ENCODE measurements around the gene PODXL2. TPM values are rescaled to one million over a fixed set of nuclear protein-coding genes. Genes with fewer than 3 reads are reported as not detected.

The PODXL2 gene, protein sequence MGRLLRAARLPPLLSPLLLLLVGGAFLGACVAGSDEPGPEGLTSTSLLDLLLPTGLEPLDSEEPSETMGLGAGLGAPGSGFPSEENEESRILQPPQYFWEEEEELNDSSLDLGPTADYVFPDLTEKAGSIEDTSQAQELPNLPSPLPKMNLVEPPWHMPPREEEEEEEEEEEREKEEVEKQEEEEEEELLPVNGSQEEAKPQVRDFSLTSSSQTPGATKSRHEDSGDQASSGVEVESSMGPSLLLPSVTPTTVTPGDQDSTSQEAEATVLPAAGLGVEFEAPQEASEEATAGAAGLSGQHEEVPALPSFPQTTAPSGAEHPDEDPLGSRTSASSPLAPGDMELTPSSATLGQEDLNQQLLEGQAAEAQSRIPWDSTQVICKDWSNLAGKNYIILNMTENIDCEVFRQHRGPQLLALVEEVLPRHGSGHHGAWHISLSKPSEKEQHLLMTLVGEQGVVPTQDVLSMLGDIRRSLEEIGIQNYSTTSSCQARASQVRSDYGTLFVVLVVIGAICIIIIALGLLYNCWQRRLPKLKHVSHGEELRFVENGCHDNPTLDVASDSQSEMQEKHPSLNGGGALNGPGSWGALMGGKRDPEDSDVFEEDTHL
- total RNA-seq (2014; rRNA removed; shearing (Covaris generic)) (51.0 and 57.6 TPM in 2 replicates), polyA plus RNA-seq (2016; fragmentation: Nextera tagmentation; extraction: Ambion mirVana) (18.4 and 19.1 TPM in 2 replicates)
- long read RNA-seq, transcript PODXL2-201 (8 exons, 2,186 nt) = major isoform, 37 of 41 reads
- long read RNA-seq, partial matches to known transcripts = 2 of 41 reads
- long read RNA-seq, other reads (novel, unspliced or antisense) = 2 of 41 reads

DNA sequence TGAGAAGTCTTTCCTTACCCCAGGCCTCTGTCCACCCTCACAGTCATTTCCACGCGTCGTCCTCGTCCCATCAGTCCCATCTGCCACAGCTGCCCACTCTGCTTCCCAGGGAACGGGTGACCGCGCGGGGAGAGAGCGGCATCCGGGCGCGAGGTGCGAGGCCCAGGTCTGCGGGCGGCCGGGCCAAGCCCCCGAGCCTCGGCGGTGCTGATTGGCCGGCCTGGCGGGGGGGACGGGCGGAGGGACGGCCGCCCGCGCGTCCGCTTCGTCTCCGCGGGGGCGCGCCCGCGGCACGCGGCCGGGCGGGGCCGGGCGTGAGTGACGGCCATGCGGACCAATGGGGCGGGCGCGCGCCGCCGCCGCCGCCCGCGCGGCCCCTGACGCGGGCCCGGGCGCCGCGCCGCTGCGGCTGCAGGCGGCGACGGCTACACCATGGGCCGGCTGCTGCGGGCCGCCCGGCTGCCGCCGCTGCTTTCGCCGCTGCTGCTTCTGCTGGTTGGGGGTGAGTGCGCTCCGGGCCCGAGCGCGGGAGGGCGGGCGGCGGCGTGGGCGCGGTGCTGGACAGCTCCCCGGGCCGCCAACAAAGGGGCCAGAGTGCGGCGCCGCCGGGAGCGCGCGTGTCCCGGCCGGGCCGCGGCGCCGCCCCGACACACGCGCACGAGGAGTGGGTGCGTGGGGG lies at the start of gene PODXL2:
TSS of gene PODXL2 (plus strand) at position 398 of the 679 bp plus-strand sequence. CDS start at position 433, 35 bp downstream.
- peaks cover 28% of the 10 kb centered on the region for H3K27me3 Mint-ChIP-seq (ENCODE audit: insufficient read depth, low read depth, poor library complexity)
- Histone ChIP-seq H3F3A (replicated peaks; ENCODE audit: low read depth) (peaks cover 5% of the 10 kb centered on the region; the same call in 1 of the 2 replicates), H3K4me2 (peak within 1 kb of the TSS; percentile 78), H3K9me2 (ENCODE audit: insufficient read depth) (no peaks in the 10 kb centered on the region), H3K36me3 (ENCODE audit: insufficient read depth) (no peaks in the 10 kb centered on the region; the same call in 1 of the 2 replicates), H3K27me3 (ENCODE audit: insufficient read depth) (peaks cover 41% of the 10 kb centered on the region), H4K20me1 (replicated peaks; ENCODE audit: insufficient read depth) (0 out of 2 replicates have a peak, but pooled peaks cover 2% of the 10 kb centered on the region), H3K79me2 (replicated peaks; ENCODE audit: insufficient read depth) (no peaks in the 10 kb centered on the region; the same call in 1 of the 2 replicates), H2AFZ (0 out of 2 replicates have a peak within 1 kb of the TSS, but pooled peaks have one; percentile 43), H3K4me3 (peak within 1 kb of the TSS; percentile 54), H3K27ac (ENCODE audit: low read depth) (no peak within 1 kb of the TSS), H3K4me1 (ENCODE audit: insufficient read depth) (peaks cover 14% of the 10 kb centered on the region; the same call in 1 of the 2 replicates)
- H3K4me1 Mint-ChIP-seq = peaks cover 34% of the 10 kb centered on the region
- peak; percentile 82 for DNase-seq (ENCODE audit: low spot score)
- no peak within 1 kb of the TSS for H3K27ac Mint-ChIP-seq
- ATAC-seq = peak; percentile 68
- H3K36me3 Mint-ChIP-seq (ENCODE audit: low read depth) = peaks cover 3% of the 10 kb centered on the region; the same call in 2 of the 3 replicates
- TF ChIP-seq, protein P1, sequence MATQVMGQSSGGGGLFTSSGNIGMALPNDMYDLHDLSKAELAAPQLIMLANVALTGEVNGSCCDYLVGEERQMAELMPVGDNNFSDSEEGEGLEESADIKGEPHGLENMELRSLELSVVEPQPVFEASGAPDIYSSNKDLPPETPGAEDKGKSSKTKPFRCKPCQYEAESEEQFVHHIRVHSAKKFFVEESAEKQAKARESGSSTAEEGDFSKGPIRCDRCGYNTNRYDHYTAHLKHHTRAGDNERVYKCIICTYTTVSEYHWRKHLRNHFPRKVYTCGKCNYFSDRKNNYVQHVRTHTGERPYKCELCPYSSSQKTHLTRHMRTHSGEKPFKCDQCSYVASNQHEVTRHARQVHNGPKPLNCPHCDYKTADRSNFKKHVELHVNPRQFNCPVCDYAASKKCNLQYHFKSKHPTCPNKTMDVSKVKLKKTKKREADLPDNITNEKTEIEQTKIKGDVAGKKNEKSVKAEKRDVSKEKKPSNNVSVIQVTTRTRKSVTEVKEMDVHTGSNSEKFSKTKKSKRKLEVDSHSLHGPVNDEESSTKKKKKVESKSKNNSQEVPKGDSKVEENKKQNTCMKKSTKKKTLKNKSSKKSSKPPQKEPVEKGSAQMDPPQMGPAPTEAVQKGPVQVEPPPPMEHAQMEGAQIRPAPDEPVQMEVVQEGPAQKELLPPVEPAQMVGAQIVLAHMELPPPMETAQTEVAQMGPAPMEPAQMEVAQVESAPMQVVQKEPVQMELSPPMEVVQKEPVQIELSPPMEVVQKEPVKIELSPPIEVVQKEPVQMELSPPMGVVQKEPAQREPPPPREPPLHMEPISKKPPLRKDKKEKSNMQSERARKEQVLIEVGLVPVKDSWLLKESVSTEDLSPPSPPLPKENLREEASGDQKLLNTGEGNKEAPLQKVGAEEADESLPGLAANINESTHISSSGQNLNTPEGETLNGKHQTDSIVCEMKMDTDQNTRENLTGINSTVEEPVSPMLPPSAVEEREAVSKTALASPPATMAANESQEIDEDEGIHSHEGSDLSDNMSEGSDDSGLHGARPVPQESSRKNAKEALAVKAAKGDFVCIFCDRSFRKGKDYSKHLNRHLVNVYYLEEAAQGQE (IDR thresholded peaks at IDR 0.05; ENCODE audit: unreplicated experiment) = peak; percentile 66
- TF ChIP-seq, protein P2, sequence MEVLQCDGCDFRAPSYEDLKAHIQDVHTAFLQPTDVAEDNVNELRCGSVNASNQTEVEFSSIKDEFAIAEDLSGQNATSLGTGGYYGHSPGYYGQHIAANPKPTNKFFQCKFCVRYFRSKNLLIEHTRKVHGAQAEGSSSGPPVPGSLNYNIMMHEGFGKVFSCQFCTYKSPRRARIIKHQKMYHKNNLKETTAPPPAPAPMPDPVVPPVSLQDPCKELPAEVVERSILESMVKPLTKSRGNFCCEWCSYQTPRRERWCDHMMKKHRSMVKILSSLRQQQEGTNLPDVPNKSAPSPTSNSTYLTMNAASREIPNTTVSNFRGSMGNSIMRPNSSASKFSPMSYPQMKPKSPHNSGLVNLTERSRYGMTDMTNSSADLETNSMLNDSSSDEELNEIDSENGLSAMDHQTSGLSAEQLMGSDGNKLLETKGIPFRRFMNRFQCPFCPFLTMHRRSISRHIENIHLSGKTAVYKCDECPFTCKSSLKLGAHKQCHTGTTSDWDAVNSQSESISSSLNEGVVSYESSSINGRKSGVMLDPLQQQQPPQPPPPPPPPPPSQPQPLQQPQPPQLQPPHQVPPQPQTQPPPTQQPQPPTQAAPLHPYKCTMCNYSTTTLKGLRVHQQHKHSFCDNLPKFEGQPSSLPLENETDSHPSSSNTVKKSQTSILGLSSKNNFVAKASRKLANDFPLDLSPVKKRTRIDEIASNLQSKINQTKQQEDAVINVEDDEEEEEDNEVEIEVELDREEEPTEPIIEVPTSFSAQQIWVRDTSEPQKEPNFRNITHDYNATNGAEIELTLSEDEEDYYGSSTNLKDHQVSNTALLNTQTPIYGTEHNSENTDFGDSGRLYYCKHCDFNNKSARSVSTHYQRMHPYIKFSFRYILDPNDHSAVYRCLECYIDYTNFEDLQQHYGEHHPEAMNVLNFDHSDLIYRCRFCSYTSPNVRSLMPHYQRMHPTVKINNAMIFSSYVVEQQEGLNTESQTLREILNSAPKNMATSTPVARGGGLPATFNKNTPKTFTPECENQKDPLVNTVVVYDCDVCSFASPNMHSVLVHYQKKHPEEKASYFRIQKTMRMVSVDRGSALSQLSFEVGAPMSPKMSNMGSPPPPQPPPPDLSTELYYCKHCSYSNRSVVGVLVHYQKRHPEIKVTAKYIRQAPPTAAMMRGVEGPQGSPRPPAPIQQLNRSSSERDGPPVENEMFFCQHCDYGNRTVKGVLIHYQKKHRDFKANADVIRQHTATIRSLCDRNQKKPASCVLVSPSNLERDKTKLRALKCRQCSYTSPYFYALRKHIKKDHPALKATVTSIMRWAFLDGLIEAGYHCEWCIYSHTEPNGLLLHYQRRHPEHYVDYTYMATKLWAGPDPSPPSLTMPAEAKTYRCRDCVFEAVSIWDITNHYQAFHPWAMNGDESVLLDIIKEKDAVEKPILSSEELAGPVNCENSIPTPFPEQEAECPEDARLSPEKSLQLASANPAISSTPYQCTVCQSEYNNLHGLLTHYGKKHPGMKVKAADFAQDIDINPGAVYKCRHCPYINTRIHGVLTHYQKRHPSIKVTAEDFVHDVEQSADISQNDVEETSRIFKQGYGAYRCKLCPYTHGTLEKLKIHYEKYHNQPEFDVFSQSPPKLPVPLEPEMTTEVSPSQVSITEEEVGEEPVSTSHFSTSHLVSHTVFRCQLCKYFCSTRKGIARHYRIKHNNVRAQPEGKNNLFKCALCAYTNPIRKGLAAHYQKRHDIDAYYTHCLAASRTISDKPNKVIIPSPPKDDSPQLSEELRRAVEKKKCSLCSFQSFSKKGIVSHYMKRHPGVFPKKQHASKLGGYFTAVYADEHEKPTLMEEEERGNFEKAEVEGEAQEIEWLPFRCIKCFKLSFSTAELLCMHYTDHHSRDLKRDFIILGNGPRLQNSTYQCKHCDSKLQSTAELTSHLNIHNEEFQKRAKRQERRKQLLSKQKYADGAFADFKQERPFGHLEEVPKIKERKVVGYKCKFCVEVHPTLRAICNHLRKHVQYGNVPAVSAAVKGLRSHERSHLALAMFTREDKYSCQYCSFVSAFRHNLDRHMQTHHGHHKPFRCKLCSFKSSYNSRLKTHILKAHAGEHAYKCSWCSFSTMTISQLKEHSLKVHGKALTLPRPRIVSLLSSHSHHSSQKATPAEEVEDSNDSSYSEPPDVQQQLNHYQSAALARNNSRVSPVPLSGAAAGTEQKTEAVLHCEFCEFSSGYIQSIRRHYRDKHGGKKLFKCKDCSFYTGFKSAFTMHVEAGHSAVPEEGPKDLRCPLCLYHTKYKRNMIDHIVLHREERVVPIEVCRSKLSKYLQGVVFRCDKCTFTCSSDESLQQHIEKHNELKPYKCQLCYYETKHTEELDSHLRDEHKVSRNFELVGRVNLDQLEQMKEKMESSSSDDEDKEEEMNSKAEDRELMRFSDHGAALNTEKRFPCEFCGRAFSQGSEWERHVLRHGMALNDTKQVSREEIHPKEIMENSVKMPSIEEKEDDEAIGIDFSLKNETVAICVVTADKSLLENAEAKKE (CRISPR knock-in tag; IDR thresholded peaks at IDR 0.05) = no peak
- TF ChIP-seq ZNF114 (CRISPR knock-in tag; IDR thresholded peaks at IDR 0.05) = 0 out of 2 replicates have a peak, but pooled peaks have one; percentile 60
- TF ChIP-seq CREB1 (CRISPR knock-in tag; IDR thresholded peaks at IDR 0.05; ENCODE audit: low read depth) = peak; percentile 52
- peak within 1 kb of the TSS; percentile 79 for H3K4me3 Mint-ChIP-seq
- peaks cover 6% of the 10 kb centered on the region for H3K9me3 Mint-ChIP-seq
